GM21786 (cell line): ENCODE measurements around the gene SIRPB2.
"Not testable (repeated sequence)": the region's sequence is repeated elsewhere in the genome, so short reads cannot be mapped to it uniquely, and the experiment has no call there.

ENCODE experiments used
- ATAC-seq: cut with Tn5 transposase; IDR thresholded peaks from one replicate; pipeline ENCODE4 v1.9.1; 2021; ENCODE audit not compliant: unreplicated experiment

Gene SIRPB2

GRCh38 chr20:1500496-1500895, 9.3 kb upstream of the SIRPB2 start:
- no peak for ATAC-seq

DNA sequence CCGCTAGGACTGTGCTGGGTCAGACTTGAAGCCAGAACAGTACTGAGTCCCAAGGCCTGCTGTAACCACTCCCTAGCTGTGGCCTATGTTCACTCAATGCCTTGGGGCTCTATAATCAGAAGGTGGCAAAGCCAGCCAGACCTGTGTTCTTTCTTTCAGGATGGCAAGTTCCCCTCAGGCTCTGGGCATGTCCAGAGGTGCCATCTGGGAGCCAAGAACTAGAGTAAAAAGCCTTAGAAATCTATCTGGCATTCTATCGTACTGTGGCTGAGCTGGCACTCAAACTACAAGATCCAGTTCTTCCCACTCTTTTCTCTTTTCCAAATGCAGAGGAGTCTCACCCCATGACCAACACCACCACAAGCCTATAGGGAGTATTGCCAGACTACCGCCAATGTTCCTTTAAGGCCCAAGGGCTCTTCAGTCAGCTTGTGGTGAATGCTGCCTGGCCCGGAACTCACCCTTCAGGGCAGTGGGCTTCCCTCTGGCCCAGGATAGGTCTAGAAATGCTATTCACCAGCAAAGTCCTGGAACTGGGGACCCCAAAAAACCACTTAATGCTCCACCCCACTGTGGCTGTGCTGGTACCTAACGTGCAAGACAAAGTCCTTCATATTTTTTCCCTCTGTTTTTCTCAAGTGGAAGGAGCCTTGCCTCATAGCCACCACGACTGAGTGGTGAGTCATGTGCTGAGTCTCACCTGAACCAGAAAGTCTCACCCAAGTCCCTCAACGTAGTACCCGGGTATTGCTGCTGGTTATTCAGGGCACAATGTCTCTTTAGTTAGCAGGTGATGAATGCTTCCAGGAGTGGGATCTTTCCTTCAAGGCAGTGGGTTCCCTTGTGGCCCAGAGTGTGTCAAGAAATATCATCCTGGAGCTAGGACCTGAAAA, 8.6 kb upstream of the SIRPB2 start:
- no peak for ATAC-seq

- ATAC-seq = not testable (repeated sequence)
These were observed 6.2 kb upstream of the SIRPB2 start for GRCh38 chr20:1497371-1497770.

GRCh38 chr20:1496930-1497329, 5.7 kb upstream of the SIRPB2 start:
- no peak for ATAC-seq

DNA sequence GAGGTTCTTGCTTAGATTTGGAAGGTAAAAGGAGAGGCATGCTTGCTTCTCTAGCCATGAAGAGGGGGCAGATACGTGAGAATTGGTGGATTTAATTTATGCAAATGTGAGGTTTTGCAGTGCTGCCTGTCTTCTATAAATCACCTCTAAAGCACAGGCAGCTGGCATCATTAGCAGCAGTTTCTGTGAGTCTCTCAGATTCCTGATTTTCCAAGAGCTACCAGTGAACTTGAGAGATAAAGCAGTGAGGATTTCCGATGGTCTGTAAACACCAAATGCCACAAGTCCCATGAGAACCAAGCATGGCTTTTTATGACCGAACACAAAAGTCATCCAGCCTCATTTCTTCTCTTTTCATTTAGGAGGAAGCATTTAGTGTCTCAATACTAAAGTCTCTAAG, 3.2 kb upstream of the SIRPB2 start:
- no peak for ATAC-seq

DNA sequence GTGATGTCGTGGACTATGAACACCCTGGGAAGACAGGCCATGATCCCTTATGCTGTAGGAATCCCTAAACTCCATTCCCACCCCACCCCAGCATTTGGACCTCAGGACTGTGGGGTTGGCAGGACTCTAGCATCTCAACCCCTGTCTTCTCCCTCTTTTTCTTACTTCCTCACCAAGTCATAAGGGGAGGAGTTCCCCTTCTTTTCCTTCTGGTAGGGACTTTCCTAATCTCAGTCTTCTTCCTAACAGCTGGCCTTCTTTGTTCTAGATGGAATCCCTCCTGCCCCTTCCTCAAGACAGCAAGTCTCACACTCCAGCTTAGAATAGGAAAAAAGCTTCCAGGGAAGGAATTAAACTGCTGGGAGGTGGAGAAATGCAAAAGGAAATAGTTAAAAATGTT, 2.3 kb upstream of the SIRPB2 start:
- ATAC-seq = no peak

- ATAC-seq = no peak
These were observed 831 bp upstream of the SIRPB2 start for GRCh38 chr20:1491860-1492642.

- ATAC-seq = no peak
These were observed 501 bp downstream of the SIRPB2 start for GRCh38 chr20:1490643-1491195.

DNA sequence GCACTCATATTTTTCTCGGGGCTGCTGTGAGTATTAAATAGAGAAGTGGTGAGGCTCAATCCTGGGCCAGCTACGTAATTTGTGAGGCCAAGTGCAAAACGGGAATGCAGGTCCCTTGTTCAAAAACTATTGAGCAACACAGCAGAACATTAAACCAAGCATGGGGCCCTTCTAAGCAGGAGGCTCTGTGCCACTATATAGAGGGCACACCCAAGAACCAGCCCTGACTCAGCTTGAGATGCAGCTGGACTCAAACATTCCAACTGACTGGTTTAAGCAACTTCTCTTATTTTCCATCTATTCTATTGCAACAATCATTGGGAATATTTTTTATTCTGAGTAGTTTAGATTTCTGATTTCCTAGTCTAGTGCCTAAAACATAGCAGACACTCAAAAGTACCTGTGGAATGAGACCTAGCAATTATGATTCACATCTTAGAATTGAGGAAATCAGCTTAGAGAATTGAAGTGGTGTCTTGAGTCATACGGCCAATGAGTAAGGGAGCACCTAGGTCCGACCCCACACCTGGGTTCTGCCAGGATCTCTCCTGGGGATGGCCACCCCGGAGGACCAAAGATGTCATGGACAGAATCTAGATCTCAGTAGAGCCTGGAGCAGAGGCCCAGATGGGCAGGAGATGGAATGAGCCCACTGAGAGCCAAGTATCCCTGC, 1.3 kb downstream of the SIRPB2 start:
- no peak for ATAC-seq

DNA sequence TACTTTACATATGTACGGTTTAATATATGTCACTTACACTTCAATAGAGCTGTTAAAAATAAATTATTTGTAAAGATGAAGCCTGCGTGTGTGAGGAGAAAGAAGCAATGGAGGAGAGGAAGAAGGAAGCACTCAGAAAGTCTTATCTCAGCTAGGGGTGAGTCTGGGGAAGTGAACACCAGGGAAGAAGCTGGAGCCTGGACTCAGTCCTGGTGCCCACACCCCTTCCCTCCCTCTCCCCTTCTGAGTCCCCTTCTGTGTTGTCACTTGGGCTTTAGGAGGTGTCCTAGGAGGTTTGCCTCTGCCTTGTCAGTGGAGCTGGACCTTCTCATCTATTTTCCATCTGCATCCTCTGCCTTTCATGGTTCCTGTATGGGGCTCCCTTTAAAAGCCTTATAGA, 1.9 kb downstream of the SIRPB2 start:
- ATAC-seq = no peak

DNA sequence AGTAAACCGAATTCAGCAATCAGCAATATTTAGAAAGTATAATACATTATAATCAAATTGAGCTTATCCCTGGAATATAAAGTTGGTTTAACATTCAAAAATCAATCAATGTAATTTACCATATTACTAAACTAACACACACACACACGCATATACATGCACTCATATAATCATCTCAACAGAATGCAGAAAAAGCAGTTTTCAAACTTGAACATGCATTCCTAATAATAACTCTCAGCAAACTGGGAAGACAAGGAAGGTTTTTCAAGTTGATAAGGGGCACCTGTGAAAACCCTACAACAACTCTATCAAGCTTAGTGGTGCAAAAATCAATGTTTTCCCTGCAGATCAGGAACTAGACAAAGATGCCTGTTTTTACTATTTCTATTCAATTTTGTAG, 4.7 kb downstream of the SIRPB2 start:
- no peak for ATAC-seq

- no peak for ATAC-seq
These were observed 6.6 kb downstream of the SIRPB2 start for GRCh38 chr20:1484438-1485116.

DNA sequence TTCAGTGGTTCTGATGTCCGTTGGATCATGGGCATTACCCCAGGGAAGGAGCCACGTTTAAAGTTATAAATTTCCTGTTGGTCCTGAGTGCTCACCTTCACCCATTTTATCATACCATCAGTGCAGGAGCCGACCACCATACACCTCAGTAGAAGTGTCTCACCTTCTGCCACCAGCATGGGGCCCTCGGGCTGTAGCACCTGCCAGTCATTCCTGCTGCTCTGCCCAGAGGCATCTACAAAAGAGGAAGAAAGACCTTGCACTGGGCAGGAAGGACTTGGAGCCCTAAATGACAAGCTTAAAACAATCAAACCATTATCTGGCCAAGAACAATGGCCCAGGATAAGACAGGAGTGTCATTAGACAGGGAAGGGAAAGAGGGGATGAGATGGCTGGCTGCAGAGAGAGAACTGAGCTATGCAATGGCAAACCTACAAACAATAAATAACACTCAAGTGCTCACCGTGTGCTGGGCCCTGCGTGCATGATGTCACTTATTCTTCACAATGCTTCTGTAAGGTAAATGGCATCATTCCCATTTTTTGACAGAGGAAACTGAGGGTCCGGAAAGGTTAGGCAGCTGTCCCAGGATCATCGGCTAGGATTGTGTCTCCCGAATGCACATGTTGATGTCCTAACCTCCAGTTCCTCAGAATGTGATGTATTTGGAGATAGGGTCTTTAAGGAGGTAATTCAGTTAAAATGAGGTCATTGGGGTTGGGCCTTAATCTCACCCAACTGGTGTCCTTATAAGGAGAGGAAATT, 11.2 kb downstream of the SIRPB2 start:
- no peak for ATAC-seq

DNA sequence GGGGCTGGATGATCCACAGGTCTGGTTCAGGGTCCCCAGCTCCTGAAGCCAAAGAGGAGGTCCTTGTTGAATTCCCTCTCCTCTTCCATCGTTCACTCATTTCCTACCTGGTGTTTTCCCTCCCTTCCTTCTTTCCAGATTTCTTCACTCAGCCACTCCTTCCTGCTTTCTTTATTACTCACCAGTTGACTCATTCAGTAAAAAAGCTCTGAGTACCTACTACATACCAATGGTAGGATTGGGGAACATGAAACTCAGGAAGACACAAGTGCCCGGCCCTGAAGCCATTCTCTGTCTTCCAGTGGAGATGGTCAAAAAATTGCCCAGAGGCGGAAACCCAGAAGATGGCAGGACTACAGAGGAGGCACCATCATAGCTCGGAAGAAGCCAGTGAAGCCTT, 12.7 kb downstream of the SIRPB2 start:
- ATAC-seq = no peak

- no peak for ATAC-seq
These were observed 13.2 kb downstream of the SIRPB2 start for GRCh38 chr20:1477896-1478490.

- ATAC-seq = no peak
These were observed 16.2 kb downstream of the SIRPB2 start for GRCh38 chr20:1474817-1475603.

DNA sequence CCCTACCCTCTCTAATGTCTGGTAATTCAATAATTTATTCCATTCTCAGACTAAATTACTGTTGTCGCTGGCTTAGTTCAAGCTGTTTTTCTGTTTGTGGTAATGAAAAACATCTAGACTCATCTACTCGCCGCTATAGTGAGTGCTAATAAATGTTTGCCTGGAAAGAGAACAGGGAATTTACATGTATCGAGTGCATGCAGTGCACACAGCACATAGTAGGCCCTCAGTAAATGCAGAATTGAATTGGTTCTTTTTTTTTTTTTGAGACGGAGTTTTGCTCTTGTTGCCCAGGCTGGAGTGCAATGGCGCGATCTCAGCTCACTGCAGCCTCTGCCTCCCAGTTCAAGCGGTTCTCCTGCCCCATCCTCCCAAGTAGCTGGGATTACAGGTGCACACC, 16.9 kb downstream of the SIRPB2 start:
- ATAC-seq = no peak

- ATAC-seq = no peak
These were observed 17.7 kb downstream of the SIRPB2 start for GRCh38 chr20:1473246-1474220.
